HepG2 (cell line): ENCODE measurements around the gene ABCC3. TPM values are rescaled to one million over a fixed set of nuclear protein-coding genes. Genes with fewer than 3 reads are reported as not detected.

Experiments
- CBX5 ChIP-seq: sonication (generic); formaldehyde crosslinking; IDR thresholded peaks from 2 replicates; pipeline ENCODE4 v1.4.0; 2020; ENCODE audit warnings: missing genetic modification reagents, borderline replicate concordance
- HES4 ChIP-seq: sonication (generic); formaldehyde crosslinking; IDR thresholded peaks from 2 replicates; pipeline ENCODE4 v1.9.0; 2021; ENCODE audit warnings: mild to moderate bottlenecking, missing genetic modification reagents, borderline replicate concordance
- KDM5A ChIP-seq: fragments of 200-600 bp; sonication (generic); IDR thresholded peaks from 2 replicates; pipeline ENCODE4 v1.7.0; 2018; ENCODE audit warnings: antibody characterized with exemption, mild to moderate bottlenecking, low read length, borderline replicate concordance
- MBNL3 ChIP-seq: fragments of 250-450 bp; sonication (Bioruptor Pico); conservative IDR thresholded peaks from 2 replicates; pipeline ENCODE4 v1.8.0; 2022; ENCODE audit warnings: mild to moderate bottlenecking, inconsistent platforms
- MED8 ChIP-seq: sonication (generic); formaldehyde crosslinking; IDR thresholded peaks from 2 replicates; pipeline ENCODE4 v1.8.1; 2023; ENCODE audit warnings: mild to moderate bottlenecking, missing genetic modification reagents; ENCODE audit not compliant: insufficient replicate concordance
- MNT ChIP-seq: fragments of 450-650 bp; IDR thresholded peaks from 2 replicates; pipeline ENCODE4 v1.6.1; 2016
- MTERF4 ChIP-seq: sonication (generic); formaldehyde crosslinking; IDR thresholded peaks from 2 replicates; pipeline ENCODE4 v1.8.0; 2023; ENCODE audit warnings: mild to moderate bottlenecking, missing genetic modification reagents
- NAIF1 ChIP-seq: sonication (generic); formaldehyde crosslinking; IDR thresholded peaks from 2 replicates; pipeline ENCODE4 v1.5.0; 2020; ENCODE audit warnings: mild to moderate bottlenecking, missing genetic modification reagents, borderline replicate concordance
- NFKBIZ ChIP-seq: IDR thresholded peaks from 2 replicates; pipeline ENCODE4 v1.6.1; 2018; ENCODE audit warnings: missing genetic modification reagents, missing compliant biosample characterization
- NPAS2 ChIP-seq: sonication (generic); formaldehyde crosslinking; IDR thresholded peaks from 2 replicates; pipeline ENCODE4 v1.8.0; 2022; ENCODE audit warnings: mild to moderate bottlenecking, missing genetic modification reagents, borderline replicate concordance
- NR2F6 ChIP-seq, 2 experiments: IDR thresholded peaks; 2 replicates each; pipeline ENCODE4 v1.6.1; 2016; ENCODE audit warnings: antibody characterized with exemption in 1 of 2, mild to moderate bottlenecking in 1 of 2
- PAWR ChIP-seq: sonication (generic); formaldehyde crosslinking; IDR thresholded peaks from 2 replicates; pipeline ENCODE4 v1.4.0; 2020; ENCODE audit warnings: missing genetic modification reagents, mild to moderate bottlenecking, borderline replicate concordance
- POGZ ChIP-seq: sonication (generic); formaldehyde crosslinking; IDR thresholded peaks from 2 replicates; pipeline ENCODE4 v1.4.0; 2020; ENCODE audit warnings: mild to moderate bottlenecking, missing genetic modification reagents
- PRPF4 ChIP-seq: fragments of 200-400 bp; formaldehyde crosslinking; IDR thresholded peaks from 2 replicates; pipeline ENCODE4 v1.6.1; 2016; ENCODE audit warnings: low read length, low read depth; ENCODE audit not compliant: poor library complexity, severe bottlenecking
- RFXANK ChIP-seq: IDR thresholded peaks from 2 replicates; pipeline ENCODE4 v1.6.1; 2016
- SIX4 ChIP-seq: sonication (generic); formaldehyde crosslinking; IDR thresholded peaks from 2 replicates; pipeline ENCODE4 v1.4.0; 2020; ENCODE audit warnings: missing genetic modification reagents
- SSRP1 ChIP-seq: IDR thresholded peaks from 2 replicates; pipeline ENCODE4 v1.6.1; 2016; ENCODE audit warnings: control low read depth
- TIGD3 ChIP-seq: sonication (generic); formaldehyde crosslinking; IDR thresholded peaks from 2 replicates; pipeline ENCODE4 v1.5.1; 2020; ENCODE audit warnings: mild to moderate bottlenecking, missing genetic modification reagents, borderline replicate concordance
- ZFAT ChIP-seq: sonication (generic); formaldehyde crosslinking; conservative IDR thresholded peaks from 2 replicates; pipeline ENCODE4 v1.8.1; 2023; ENCODE audit warnings: missing genetic modification reagents, inconsistent platforms
- ZNF101 ChIP-seq: sonication (generic); formaldehyde crosslinking; IDR thresholded peaks from 2 replicates; pipeline ENCODE4 v1.4.0; 2020; ENCODE audit warnings: mild to moderate bottlenecking, low read depth, missing genetic modification reagents, borderline replicate concordance
- ZNF121 ChIP-seq: sonication (generic); formaldehyde crosslinking; IDR thresholded peaks from 2 replicates; pipeline ENCODE4 v1.5.0; 2020; ENCODE audit warnings: mild to moderate bottlenecking, missing genetic modification reagents
- ZNF180 ChIP-seq: sonication (generic); formaldehyde crosslinking; IDR thresholded peaks from 2 replicates; pipeline ENCODE4 v1.4.0; 2020; ENCODE audit warnings: low read depth, missing genetic modification reagents, borderline replicate concordance
- ZNF230 ChIP-seq: sonication (generic); formaldehyde crosslinking; IDR thresholded peaks from 2 replicates; pipeline ENCODE4 v1.4.0; 2020; ENCODE audit warnings: mild to moderate bottlenecking, missing genetic modification reagents
- ZNF317 ChIP-seq: sonication (generic); formaldehyde crosslinking; IDR thresholded peaks from 2 replicates; pipeline ENCODE4 v1.5.0; 2020; ENCODE audit warnings: mild to moderate bottlenecking, missing genetic modification reagents
- ZNF547 ChIP-seq: sonication (generic); formaldehyde crosslinking; IDR thresholded peaks from 2 replicates; pipeline ENCODE4 v1.5.1; 2020; ENCODE audit warnings: mild to moderate bottlenecking, missing genetic modification reagents
- ZNF614 ChIP-seq: IDR thresholded peaks from 2 replicates; pipeline ENCODE4 v1.6.1; 2018; ENCODE audit warnings: missing biosample characterization, missing genetic modification reagents, inconsistent platforms, borderline replicate concordance
- ZNF619 ChIP-seq: sonication (generic); formaldehyde crosslinking; IDR thresholded peaks from 2 replicates; pipeline ENCODE4 v1.4.0; 2020; ENCODE audit warnings: mild to moderate bottlenecking, missing genetic modification reagents
- ZNF672 ChIP-seq: sonication (generic); formaldehyde crosslinking; IDR thresholded peaks from 2 replicates; pipeline ENCODE4 v1.8.1; 2022; ENCODE audit warnings: missing genetic modification reagents
- ZSCAN29 ChIP-seq: sonication (generic); formaldehyde crosslinking; conservative IDR thresholded peaks from 2 replicates; pipeline ENCODE4 v1.4.0; 2020; ENCODE audit warnings: mild to moderate bottlenecking, missing genetic modification reagents
- polyA plus RNA-seq, 8 experiments: library from polyadenylated mRNA; depleted of rRNA in 3 of 8; stranded (reverse) in 7 of 8; unstranded in 1 of 8; fragments of >200 nt; fragmentation: Illumina TruSeq in 4 of 8; extraction: Trizol in 4 of 8; gene quantifications; 2 replicates each; pipeline versions ENCODE4 v1.2.1 to v1.2.3, GENCODE V29; 2011 to 2016; ENCODE audit warnings: low read depth in 4 of 8, missing spikeins in 1 of 8, mixed read lengths in 1 of 8; ENCODE audit not compliant: insufficient read depth in 1 of 8
- total RNA-seq, 5 experiments: library from RNA; depleted of rRNA; stranded (reverse); fragments of >200 nt; fragmentation: Illumina TruSeq; extraction: Trizol; gene quantifications; 2 replicates each; pipeline ENCODE4 v1.2.3, GENCODE V29; 2016; ENCODE audit warnings: low read depth in 1 of 5

ABCC3 gene
- total and polyA plus RNA-seq, 2 of the 13 experiments (the other 11 are each of a cell fraction or from before 2014, with no cell fraction given) = 25.2 to 50.7 TPM

- TF ChIP-seq ZFAT (no peak), ZNF547 (CRISPR knock-in tag) (peak; percentile 65; the same call in 1 of the 2 replicates), ZNF317 (CRISPR knock-in tag) (no peak), ZNF121 (no peak), ZNF180 (CRISPR knock-in tag) (no peak), NAIF1 (no peak), HES4 (CRISPR knock-in tag) (no peak), ZNF619 (CRISPR knock-in tag) (no peak), TIGD3 (CRISPR knock-in tag) (no peak), NPAS2 (CRISPR knock-in tag) (no peak), RFXANK (CRISPR knock-in tag) (no peak), NR2F6 (IDR thresholded peaks at IDR 0.05) (peak; percentile 92), NR2F6 (CRISPR knock-in tag; IDR thresholded peaks at IDR 0.05) (peak; percentile 92), ZNF101 (CRISPR knock-in tag) (no peak), MNT (0 out of 2 replicates have a peak, but pooled peaks have one; percentile 10), ZSCAN29 (CRISPR knock-in tag) (no peak), KDM5A (no peak), NFKBIZ (CRISPR knock-in tag) (no peak), ZNF614 (0 out of 2 replicates have a peak, but pooled peaks have one; percentile 18), SIX4 (CRISPR knock-in tag) (no peak), PAWR (no peak), POGZ (CRISPR knock-in tag) (no peak), MED8 (CRISPR knock-in tag) (no peak), MBNL3 (CRISPR knock-in tag) (no peak), MTERF4 (no peak), CBX5 (CRISPR knock-in tag) (0 out of 2 replicates have a peak, but pooled peaks have one; percentile 29), ZNF230 (CRISPR knock-in tag) (0 out of 2 replicates have a peak, but pooled peaks have one; percentile 51), SSRP1 (CRISPR knock-in tag) (no peak), PRPF4 (no peak), ZNF672 (CRISPR knock-in tag) (no peak)
Measured at GRCh38 chr17:50679008-50679544, 44.4 kb downstream of the ABCC3 start (continued).
